BJ (cell line): ENCODE results near the gene SEPTIN6. TPM values are rescaled to one million over a fixed set of nuclear protein-coding genes. Genes with fewer than 3 reads are reported as not detected.

Experiments
- CTCF ChIA-PET: fragments of 350-600 bp; formaldehyde crosslinking; extraction: SDS; loops from one replicate; lab custom pipeline; 2021; ENCODE audit warnings: antibody characterized with exemption, inconsistent platforms; lab: Yijun Ruan, JAX
- POLR2A ChIA-PET: fragments of 300-600 bp; sonication (Branson Sonifier 250); formaldehyde crosslinking; extraction: SDS; loops from one replicate; lab custom pipeline; 2021; ENCODE audit warnings: antibody characterized with exemption; lab: Charles Lee
- DNase-seq: peaks from one replicate; pipeline ENCODE4 v3.0.0-alpha.2; 2011; ENCODE audit warnings: low read depth
- H3K27me3 ChIP-seq: 2 replicates; pipeline ENCODE4 v1.6.0; 2011; ENCODE audit warnings: low read length; ENCODE audit not compliant: control insufficient read depth, insufficient read depth
- H3K36me3 ChIP-seq: 2 replicates; pipeline ENCODE4 v1.5.1; 2011; ENCODE audit warnings: low read length; ENCODE audit not compliant: control insufficient read depth, insufficient read depth
- H3K4me3 ChIP-seq: 2 replicates; pipeline ENCODE4 v1.5.1; 2011; ENCODE audit warnings: low read depth, mild to moderate bottlenecking, control low read depth, low read length
- CTCF ChIP-seq: IDR thresholded peaks from 2 replicates; pipeline ENCODE4 v1.5.1; 2011; ENCODE audit warnings: low read depth, mild to moderate bottlenecking, control low read depth, inconsistent platforms, low read length, moderate library complexity; ENCODE audit not compliant: insufficient read depth
- polyA plus RNA-seq: library from polyadenylated mRNA; depleted of rRNA; stranded (reverse); fragments of >200 nt; gene quantifications from 2 replicates; pipeline ENCODE4 v1.2.3, GENCODE V29; 2011

The SEPTIN6 gene
- polyA plus RNA-seq, 1 experiment: 35.5 TPM

DNA sequence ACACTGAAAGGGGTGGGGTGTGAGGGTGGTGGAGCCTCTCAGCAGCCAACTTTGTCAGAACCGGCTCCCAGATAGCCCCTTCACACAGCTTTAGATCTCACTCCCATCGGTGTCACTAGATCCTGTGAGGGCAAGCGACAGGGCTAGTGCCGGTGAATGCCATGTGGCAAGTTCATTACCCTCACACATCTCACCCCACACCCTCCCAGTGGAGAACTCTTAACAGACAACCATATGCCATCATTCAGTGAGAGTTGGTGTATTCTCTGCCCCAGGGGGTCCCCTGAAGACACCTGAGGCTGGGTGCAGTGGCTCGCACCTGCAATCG is 15.3 kb downstream of the SEPTIN6 start:
- Histone ChIP-seq H3K27me3 (no peaks in the 10 kb centered on the region), H3K36me3 (no peaks in the 10 kb centered on the region), H3K4me3 (no peak overlapping the region)
- no peak for DNase-seq
- POLR2A ChIA-PET: no interaction called here
- CTCF ChIA-PET: interaction anchor here (0.9 kb wide), 1 partner anchor 22 kb away, joined by 3 read pairs; no protein-coding TSS in a partner anchor
- TF ChIP-seq CTCF: no peak

GRCh38 chrX:119676949-119677653 is 15.9 kb downstream of the SEPTIN6 start:
- no peak overlapping the region for H3K4me3 ChIP-seq
- DNase-seq: no peak
- no peak for TF ChIP-seq CTCF
- CTCF ChIA-PET: interaction anchor here (0.9 to 2.4 kb wide), 2 partner anchors 22 to 53 kb away, joined by 3 to 7 read pairs; no protein-coding TSS in a partner anchor
- H3K36me3 ChIP-seq: no peaks in the 10 kb centered on the region
- H3K27me3 ChIP-seq: no peaks in the 10 kb centered on the region
- POLR2A ChIA-PET: no interaction called here

- no peak for DNase-seq
- TF ChIP-seq CTCF: no peak
- H3K27me3 ChIP-seq: no peaks in the 10 kb centered on the region
- no peaks in the 10 kb centered on the region for H3K36me3 ChIP-seq
- ChIA-PET POLR2A (no interaction called here), CTCF (interaction anchor here (0.6 kb wide), 1 partner anchor 19 kb away, joined by 3 read pairs; no protein-coding TSS in a partner anchor)
- H3K4me3 ChIP-seq: no peak overlapping the region
Measured at GRCh38 chrX:119673336-119673735, 19.6 kb downstream of the SEPTIN6 start.

- no peaks in the 10 kb centered on the region for H3K27me3 ChIP-seq
- H3K36me3 ChIP-seq: no peaks in the 10 kb centered on the region
- ChIA-PET POLR2A (no interaction called here), CTCF (no interaction called here)
- no peak for TF ChIP-seq CTCF
- H3K4me3 ChIP-seq: no peak overlapping the region
- no peak for DNase-seq
Measured at GRCh38 chrX:119672426-119672825, 20.5 kb downstream of the SEPTIN6 start.

DNA sequence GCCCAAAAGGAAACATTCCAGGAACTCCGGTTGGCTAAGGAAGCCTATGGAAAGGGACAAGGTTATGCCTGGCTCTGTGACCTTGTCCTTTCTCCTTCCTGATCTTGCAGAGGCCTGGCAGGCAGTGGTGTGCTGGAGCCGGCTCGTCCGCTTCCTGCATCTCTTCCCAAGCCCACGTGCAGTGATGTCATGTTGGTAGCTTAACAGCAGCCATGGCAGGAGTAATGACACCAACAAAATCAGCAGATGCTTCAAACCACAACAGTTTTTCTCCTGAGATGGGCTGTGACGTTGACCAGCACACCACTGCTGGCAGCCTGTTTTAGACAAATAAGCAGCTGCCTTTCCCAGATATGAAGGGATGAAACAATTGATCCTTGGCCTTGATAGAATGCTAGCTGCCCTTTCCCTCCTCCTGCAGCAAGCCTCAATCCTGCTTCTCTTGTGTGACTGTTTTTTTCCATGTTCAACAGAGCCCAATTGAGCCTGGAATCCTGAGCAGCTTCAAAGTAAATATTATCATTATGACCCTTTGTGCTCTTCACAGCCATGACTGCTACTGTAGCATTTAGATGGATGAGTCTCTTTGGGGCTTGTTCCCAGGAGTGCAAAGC is 23.4 kb downstream of the SEPTIN6 start:
- Histone ChIP-seq H3K36me3 (no peaks in the 10 kb centered on the region), H3K4me3 (no peak overlapping the region), H3K27me3 (no peaks in the 10 kb centered on the region)
- no peak for TF ChIP-seq CTCF
- ChIA-PET POLR2A (no interaction called here), CTCF (no interaction called here)
- DNase-seq: no peak
